ENCODE data around the gene NOPCHAP1.

- TF ChIP-seq, protein P1, sequence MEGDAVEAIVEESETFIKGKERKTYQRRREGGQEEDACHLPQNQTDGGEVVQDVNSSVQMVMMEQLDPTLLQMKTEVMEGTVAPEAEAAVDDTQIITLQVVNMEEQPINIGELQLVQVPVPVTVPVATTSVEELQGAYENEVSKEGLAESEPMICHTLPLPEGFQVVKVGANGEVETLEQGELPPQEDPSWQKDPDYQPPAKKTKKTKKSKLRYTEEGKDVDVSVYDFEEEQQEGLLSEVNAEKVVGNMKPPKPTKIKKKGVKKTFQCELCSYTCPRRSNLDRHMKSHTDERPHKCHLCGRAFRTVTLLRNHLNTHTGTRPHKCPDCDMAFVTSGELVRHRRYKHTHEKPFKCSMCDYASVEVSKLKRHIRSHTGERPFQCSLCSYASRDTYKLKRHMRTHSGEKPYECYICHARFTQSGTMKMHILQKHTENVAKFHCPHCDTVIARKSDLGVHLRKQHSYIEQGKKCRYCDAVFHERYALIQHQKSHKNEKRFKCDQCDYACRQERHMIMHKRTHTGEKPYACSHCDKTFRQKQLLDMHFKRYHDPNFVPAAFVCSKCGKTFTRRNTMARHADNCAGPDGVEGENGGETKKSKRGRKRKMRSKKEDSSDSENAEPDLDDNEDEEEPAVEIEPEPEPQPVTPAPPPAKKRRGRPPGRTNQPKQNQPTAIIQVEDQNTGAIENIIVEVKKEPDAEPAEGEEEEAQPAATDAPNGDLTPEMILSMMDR (IDR thresholded peaks at IDR 0.05) = no peak
- TF ChIP-seq POLR2A (IDR thresholded peaks at IDR 0.05) = no peak
Observed at GRCh38 chr12:104963757-104964156, 22.4 kb upstream of the NOPCHAP1 start.
